ENCODE results near the gene PKP2. TPM values are rescaled to one million over a fixed set of nuclear protein-coding genes. Genes with fewer than 3 reads are reported as not detected.

Gene PKP2
- total and polyA plus RNA-seq, 9 of the 15 experiments (the other 6 are each of a cell fraction or from before 2014, with no cell fraction given), result 1.6 to 4.2 (median 2.8) TPM

- no peak for DNase-seq (ENCODE audit: extremely low read depth in 1 of 4, low spot score in 3 of 4)
- intact Hi-C loops (cut with micrococcal nuclease), result no loop called here
- Histone ChIP-seq H3K79me2 (ENCODE audit: control insufficient read depth, insufficient read depth, low read length) (no peaks in the 10 kb centered on the region), H3K9ac (ENCODE audit: insufficient read depth in 1 of 2, low read depth in 2 of 2, low read length in 2 of 2) (no peak overlapping the region), H3K4me1 (replicated peaks in 1 of 2; ENCODE audit: control insufficient read depth in 2 of 2, insufficient read depth in 2 of 2, low read length in 2 of 2) (no peaks in the 10 kb centered on the region), H3K9me3 (replicated peaks; ENCODE audit: control insufficient read depth, insufficient read depth, low read depth, low read length) (no peaks in the 10 kb centered on the region), H4K20me1 (replicated peaks; ENCODE audit: control insufficient read depth, insufficient read depth, low read length) (no peaks in the 10 kb centered on the region), H3K9me1 (ENCODE audit: control insufficient read depth, insufficient read depth, low read length) (no peaks in the 10 kb centered on the region), H3K4me3 (no peak overlapping the region), H3K4me2 (ENCODE audit: insufficient read depth, low read length) (no peak overlapping the region), H2AFZ (ENCODE audit: low read depth, low read length) (no peak overlapping the region), H3K36me3 (ENCODE audit: control insufficient read depth, insufficient read depth, low read length) (no peaks in the 10 kb centered on the region), H3K27ac (ENCODE audit: extremely low read depth, low read depth, low read length) (no peak overlapping the region), H3K27me3 (ENCODE audit: control insufficient read depth in 2 of 2, insufficient read depth in 2 of 2, low read length in 2 of 2) (no peaks in the 10 kb centered on the region)
- WGBS (ENCODE audit: insufficient coverage, low coverage, missing lambda C conversion rate), result 31% methylated on average over 8 of the region's 8 CpGs
- FAIRE-seq, result no peak
- POLR2A ChIA-PET, result no interaction called here
- no peak for TF ChIP-seq TAL1 (IDR thresholded peaks at IDR 0.05)
- no peak for TF ChIP-seq CREBBP (IDR thresholded peaks at IDR 0.05; ENCODE audit: low read depth, low read length)
- TF ChIP-seq ATF1 (CRISPR knock-in tag; IDR thresholded peaks at IDR 0.05), result no peak
- no peak for TF ChIP-seq ATF1 (tag; IDR thresholded peaks at IDR 0.05)
- no peak for TF ChIP-seq SMARCB1 (IDR thresholded peaks at IDR 0.05; ENCODE audit: insufficient read length, low read depth)
- no peak for TF ChIP-seq MBD1 (CRISPR knock-in tag; IDR thresholded peaks at IDR 0.05)
- TF ChIP-seq MECOM (CRISPR knock-in tag; IDR thresholded peaks at IDR 0.05), result no peak
- TF ChIP-seq MTA1 (IDR thresholded peaks at IDR 0.05; ENCODE audit: borderline replicate concordance), result no peak
- TF ChIP-seq PTTG1 (tag; IDR thresholded peaks at IDR 0.05; ENCODE audit: low read depth), result no peak
- no peak for TF ChIP-seq ZBTB2 (IDR thresholded peaks at IDR 0.05)
- no peak for TF ChIP-seq CBX8 (IDR thresholded peaks at IDR 0.05; ENCODE audit: borderline replicate concordance, extremely low read depth, low read depth, low read length, poor library complexity, severe bottlenecking)
- no peak for TF ChIP-seq SMAD1 (IDR thresholded peaks at IDR 0.05; ENCODE audit: low read depth, low read length, partially characterized antibody)
- TF ChIP-seq ZC3H4 (CRISPR knock-in tag; IDR thresholded peaks at IDR 0.05; ENCODE audit: borderline replicate concordance), result no peak
- TF ChIP-seq GTF3C2 (IDR thresholded peaks at IDR 0.05; ENCODE audit: borderline replicate concordance, extremely low read depth, insufficient read length), result no peak
- TF ChIP-seq ZNF707 (CRISPR knock-in tag; conservative IDR thresholded peaks at IDR 0.05), result no peak
- TF ChIP-seq DLX4 (CRISPR knock-in tag; IDR thresholded peaks at IDR 0.05), result no peak
- in situ Hi-C loops (cut with MboI), result no loop called here
- ATAC-seq, result no peak
- no TSS peak for BruUV-seq (replicated peaks)
- CTCF ChIA-PET (ENCODE audit: low intra/inter-chr PET ratio), result no interaction called here
These were observed 27.7 kb downstream of the PKP2 start for GRCh38 chr12:32868885-32869284.
